IMR-90 (cell line): Measurements from ENCODE around the gene KBTBD13. TPM values are rescaled to one million over a fixed set of nuclear protein-coding genes. Genes with fewer than 3 reads are reported as not detected.

ENCODE experiments used
- ATAC-seq: fragments of 200-7000 bp; cut with Tn5 transposase; 2 replicates; pipeline ENCODE4 v1.9.1; 2020; ENCODE audit warnings: low read depth, mild to moderate bottlenecking, moderate library complexity
- BruUV-seq: library from RNA; stranded (reverse); fragments of 400-500 nt; replicated peaks from 2 replicates; lab custom pipeline; 2021; lab: Mats Ljungman, UMichigan
- CTCF ChIA-PET: fragments of 300-600 bp; formaldehyde crosslinking; extraction: SDS; loops from one replicate; lab custom pipeline; 2021; ENCODE audit warnings: antibody characterized with exemption; lab: Yijun Ruan, JAX
- POLR2A ChIA-PET: fragments of 300-600 bp; sonication (Branson Sonifier 250); formaldehyde crosslinking; loops from one replicate; lab custom pipeline; 2022; ENCODE audit warnings: antibody characterized with exemption; ENCODE audit not compliant: unreplicated experiment; lab: Charles Lee
- DNase-seq: peaks from one replicate; pipeline ENCODE4 v3.0.0; 2013
- H2AFZ ChIP-seq: replicated peaks from 2 replicates; pipeline ENCODE3; 2013; ENCODE audit warnings: low read length, mild to moderate bottlenecking; ENCODE audit not compliant: poor library complexity
- H2AK5ac ChIP-seq: 2 replicates; pipeline ENCODE4 v1.6.1; 2013; ENCODE audit warnings: low read depth, low read length, inconsistent platforms
- H2AK9ac ChIP-seq: replicated peaks from 2 replicates; pipeline ENCODE3; 2013; ENCODE audit warnings: mild to moderate bottlenecking, low read depth, low read length, moderate library complexity; ENCODE audit not compliant: poor library complexity
- H2BK120ac ChIP-seq: 2 replicates; pipeline ENCODE4 v1.6.1; 2013; ENCODE audit warnings: low read depth, low read length, inconsistent platforms
- H2BK15ac ChIP-seq: 3 replicates; pipeline ENCODE4 v1.6.1; 2013; ENCODE audit warnings: low read depth, low read length, inconsistent platforms
- H2BK20ac ChIP-seq: 2 replicates; pipeline ENCODE4 v1.6.1; 2013; ENCODE audit warnings: low read depth, mild to moderate bottlenecking, inconsistent platforms, low read length, moderate library complexity
- H2BK5ac ChIP-seq: 2 replicates; pipeline ENCODE4 v1.6.1; 2013; ENCODE audit warnings: mild to moderate bottlenecking, low read depth, low read length, inconsistent platforms; ENCODE audit not compliant: poor library complexity, severe bottlenecking
- H3K14ac ChIP-seq: replicated peaks from 2 replicates; pipeline ENCODE4 v1.6.1; 2013; ENCODE audit warnings: low read depth, low read length, inconsistent platforms
- H3K18ac ChIP-seq: 2 replicates; pipeline ENCODE4 v1.6.1; 2013; ENCODE audit warnings: low read depth, low read length, control low read depth
- H3K23ac ChIP-seq: 2 replicates; pipeline ENCODE4 v1.6.1; 2013; ENCODE audit warnings: low read depth, low read length, inconsistent platforms
- H3K27ac ChIP-seq: 2 replicates; pipeline ENCODE4 v1.5.1; 2013; ENCODE audit warnings: mild to moderate bottlenecking, control low read depth, low read length; ENCODE audit not compliant: insufficient read depth
- H3K27me3 ChIP-seq: 2 replicates; pipeline ENCODE4 v1.6.1; 2013; ENCODE audit warnings: low read length; ENCODE audit not compliant: control insufficient read depth, insufficient read depth
- H3K36me3 ChIP-seq: 2 replicates; pipeline ENCODE4 v1.6.1; 2013; ENCODE audit warnings: low read length, mixed read lengths; ENCODE audit not compliant: control insufficient read depth, insufficient read depth
- H3K4ac ChIP-seq: 2 replicates; pipeline ENCODE4 v1.6.1; 2013; ENCODE audit warnings: low read depth, low read length, inconsistent platforms
- H3K4me1 ChIP-seq: 2 replicates; pipeline ENCODE4 v1.6.1; 2013; ENCODE audit warnings: low read length, mixed read lengths; ENCODE audit not compliant: control insufficient read depth, insufficient read depth
- H3K4me2 ChIP-seq: 2 replicates; pipeline ENCODE4 v1.6.1; 2013; ENCODE audit warnings: low read depth, mild to moderate bottlenecking, control low read depth, low read length, moderate library complexity
- H3K4me3 ChIP-seq: 2 replicates; pipeline ENCODE4 v1.5.1; 2013; ENCODE audit warnings: low read depth, mild to moderate bottlenecking, control low read depth, low read length, moderate library complexity; ENCODE audit not compliant: insufficient read depth
- H3K56ac ChIP-seq: 2 replicates; pipeline ENCODE4 v1.6.1; 2013; ENCODE audit warnings: low read length, inconsistent platforms; ENCODE audit not compliant: insufficient read depth; ENCODE audit errors: extremely low read depth
- H3K79me1 ChIP-seq, 2 experiments: 2 replicates each; pipeline ENCODE4 v1.6.1; 2013; ENCODE audit warnings: low read length in 2 of 2, inconsistent platforms in 1 of 2, low read depth in 1 of 2
- H3K9ac ChIP-seq: 2 replicates; pipeline ENCODE4 v1.6.1; 2013; ENCODE audit warnings: low read depth, low read length, control low read depth
- H3K9me1 ChIP-seq: 2 replicates; pipeline ENCODE4 v1.6.1; 2013; ENCODE audit warnings: low read length, inconsistent platforms; ENCODE audit not compliant: insufficient read depth
- H3K9me3 ChIP-seq: 2 replicates; pipeline ENCODE4 v1.6.1; 2013; ENCODE audit warnings: low read length; ENCODE audit not compliant: control insufficient read depth, insufficient read depth
- H4K20me1 ChIP-seq: 2 replicates; pipeline ENCODE4 v1.6.1; 2013; ENCODE audit warnings: low read length, inconsistent platforms; ENCODE audit not compliant: insufficient read depth
- H4K5ac ChIP-seq: 2 replicates; pipeline ENCODE4 v1.6.1; 2013; ENCODE audit warnings: mild to moderate bottlenecking, low read depth, low read length, control low read depth
- H4K8ac ChIP-seq, 2 experiments: 2 replicates each; pipeline ENCODE4 v1.6.1; 2013; ENCODE audit warnings: low read depth in 2 of 2, low read length in 2 of 2, control low read depth in 1 of 2, inconsistent platforms in 1 of 2
- H4K91ac ChIP-seq: 2 replicates; pipeline ENCODE4 v1.6.1; 2013; ENCODE audit warnings: low read depth, low read length, inconsistent platforms; ENCODE audit not compliant: insufficient read depth
- BHLHE40 ChIP-seq: fragments of 150-350 bp; IDR thresholded peaks from 2 replicates; pipeline ENCODE4 v1.6.1; 2016; ENCODE audit warnings: mild to moderate bottlenecking, low read depth, low read length
- CEBPB ChIP-seq: IDR thresholded peaks from 2 replicates; pipeline ENCODE4 v1.6.1; 2012; ENCODE audit warnings: low read depth, low read length, improper control_type of control experiment
- CHD1 ChIP-seq: IDR thresholded peaks from 2 replicates; pipeline ENCODE4 v1.6.1; 2012; ENCODE audit warnings: low read depth, low read length, improper control_type of control experiment
- FOS ChIP-seq: fragments of 150-350 bp; IDR thresholded peaks from 2 replicates; pipeline ENCODE4 v1.6.1; 2016; ENCODE audit warnings: low read depth, low read length
- MAFK ChIP-seq: IDR thresholded peaks from 2 replicates; pipeline ENCODE4 v1.6.1; 2012; ENCODE audit warnings: low read depth, low read length, improper control_type of control experiment
- MAZ ChIP-seq: IDR thresholded peaks from 2 replicates; pipeline ENCODE4 v1.6.1; 2012; ENCODE audit warnings: low read depth, mild to moderate bottlenecking, low read length, improper control_type of control experiment, moderate library complexity, borderline replicate concordance
- MXI1 ChIP-seq: IDR thresholded peaks from 2 replicates; pipeline ENCODE4 v1.6.1; 2012; ENCODE audit warnings: low read depth, mild to moderate bottlenecking, low read length, moderate library complexity, borderline replicate concordance
- NFE2L2 ChIP-seq: fragments of 150-350 bp; IDR thresholded peaks from 2 replicates; pipeline ENCODE4 v1.6.1; 2016; ENCODE audit warnings: low read depth, mild to moderate bottlenecking, low read length
- POLR2A ChIP-seq: IDR thresholded peaks from 2 replicates; pipeline ENCODE4 v1.6.1; 2012; ENCODE audit warnings: mild to moderate bottlenecking, low read depth, low read length
- RAD21 ChIP-seq: IDR thresholded peaks from 2 replicates; pipeline ENCODE4 v1.6.1; 2012; ENCODE audit warnings: low read length, improper control_type of control experiment
- RCOR1 ChIP-seq: IDR thresholded peaks from 2 replicates; pipeline ENCODE4 v1.6.1; 2012; ENCODE audit warnings: mild to moderate bottlenecking, low read length, improper control_type of control experiment; ENCODE audit not compliant: insufficient replicate concordance
- RFX5 ChIP-seq: IDR thresholded peaks from 2 replicates; pipeline ENCODE4 v1.8.0; 2012; ENCODE audit warnings: low read depth, mild to moderate bottlenecking, low read length, moderate library complexity
- SMC3 ChIP-seq: fragments of 150-350 bp; IDR thresholded peaks from 2 replicates; pipeline ENCODE4 v1.6.1; 2016; ENCODE audit warnings: low read depth, mild to moderate bottlenecking, antibody characterized with exemption, low read length, moderate library complexity
- WGBS, 2 experiments: methylation state at CpG; one replicate each; pipeline versions ENCODE4 v1.1.5 to v1.1.7; 2013; ENCODE audit warnings: missing lambda C conversion rate in 2 of 2; ENCODE audit not compliant: insufficient read length in 1 of 2; ENCODE audit errors: extremely low coverage in 2 of 2; 5-methylcytosine and 5-hydroxymethylcytosine counted together
- dilution Hi-C: fragments of 300-500 bp; cut with HindIII; formaldehyde crosslinking; loops from one replicate; pipeline ENCODE4 v1.14.3; 2018; ENCODE audit warnings: low sequenced_read_pairs; ENCODE audit not compliant: unreplicated experiment
- in situ Hi-C: fragments of 300-500 bp; cut with MboI; formaldehyde crosslinking; loops from 3 replicates; pipeline ENCODE4 v1.14.3; 2019; ENCODE audit warnings: low sequenced_read_pairs, inconsistent platforms, mixed read lengths
- intact Hi-C: fragments of 100-400 bp; cut with micrococcal nuclease; formaldehyde crosslinking; loops from 2 replicates; pipeline ENCODE4 v1.10.0; 2022
- polyA plus RNA-seq, 3 experiments: library from polyadenylated mRNA; depleted of rRNA; stranded (reverse); fragments of >200 nt; gene quantifications; 2 replicates each; pipeline ENCODE4 v1.2.3, GENCODE V29; 2012; ENCODE audit warnings: low replicate concordance in 1 of 3
- total RNA-seq: library from RNA; depleted of rRNA; stranded (reverse); fragments of >200 nt; gene quantifications from 2 replicates; pipeline ENCODE4 v1.2.3, GENCODE V29; 2012
- TF ChIP-seq, protein P1 (sequence below): conservative IDR thresholded peaks from 2 replicates; pipeline ENCODE4 v1.5.1; 2012; ENCODE audit warnings: mild to moderate bottlenecking, low read depth, low read length, improper control_type of control experiment
- TF ChIP-seq, protein P2 (sequence below): fragments of 150-350 bp; IDR thresholded peaks from 2 replicates; pipeline ENCODE4 v1.6.1; 2017; ENCODE audit warnings: mild to moderate bottlenecking, antibody characterized with exemption, low read length, low read depth
- TF ChIP-seq, protein P3 (sequence below): fragments of 150-350 bp; IDR thresholded peaks from 2 replicates; pipeline ENCODE4 v1.6.1; 2016; ENCODE audit warnings: low read depth, mild to moderate bottlenecking, low read length, moderate library complexity, borderline replicate concordance

Gene KBTBD13
- total and polyA plus RNA-seq, 2 of the 4 experiments (the other 2 are of a cell fraction) = not detected

DNA sequence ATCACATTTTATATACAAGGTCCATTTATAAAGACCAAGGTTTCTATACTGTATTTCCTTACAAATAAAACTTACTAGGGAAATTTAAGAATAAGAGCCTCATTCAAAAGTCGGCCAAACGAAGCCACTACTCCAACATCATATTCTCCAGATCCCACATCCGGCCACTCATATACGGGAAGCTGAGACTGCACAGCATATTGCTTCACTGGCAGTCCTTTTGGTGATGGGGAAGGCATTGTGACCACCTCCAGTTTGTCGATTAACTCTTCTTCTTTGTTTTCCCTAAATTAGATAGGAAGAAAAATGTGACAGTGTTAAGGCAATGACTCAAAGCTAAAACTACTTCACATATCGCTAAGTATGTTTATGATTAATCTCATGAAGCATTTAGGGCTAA is 49.8 kb upstream of the KBTBD13 start:
- H3K4me3 ChIP-seq = no peak overlapping the region
- DNase-seq (no peak), ATAC-seq (no peak)
- H2BK120ac ChIP-seq = no peak overlapping the region
- in situ Hi-C loops = no loop called here
- H4K91ac ChIP-seq = no peak overlapping the region
- intact Hi-C loops = loop anchor here (5.0 kb wide), 1 partner anchor 184 kb away; the partner anchor contains the start of gene PLEKHO2
- TF ChIP-seq BHLHE40 = no peak
- TF ChIP-seq RCOR1 = no peak
- TF ChIP-seq RFX5 = no peak
- no peak for TF ChIP-seq POLR2A
- no peak for TF ChIP-seq MAZ
- no peak for TF ChIP-seq FOS
- no peak for TF ChIP-seq SMC3
- TF ChIP-seq, protein P1, sequence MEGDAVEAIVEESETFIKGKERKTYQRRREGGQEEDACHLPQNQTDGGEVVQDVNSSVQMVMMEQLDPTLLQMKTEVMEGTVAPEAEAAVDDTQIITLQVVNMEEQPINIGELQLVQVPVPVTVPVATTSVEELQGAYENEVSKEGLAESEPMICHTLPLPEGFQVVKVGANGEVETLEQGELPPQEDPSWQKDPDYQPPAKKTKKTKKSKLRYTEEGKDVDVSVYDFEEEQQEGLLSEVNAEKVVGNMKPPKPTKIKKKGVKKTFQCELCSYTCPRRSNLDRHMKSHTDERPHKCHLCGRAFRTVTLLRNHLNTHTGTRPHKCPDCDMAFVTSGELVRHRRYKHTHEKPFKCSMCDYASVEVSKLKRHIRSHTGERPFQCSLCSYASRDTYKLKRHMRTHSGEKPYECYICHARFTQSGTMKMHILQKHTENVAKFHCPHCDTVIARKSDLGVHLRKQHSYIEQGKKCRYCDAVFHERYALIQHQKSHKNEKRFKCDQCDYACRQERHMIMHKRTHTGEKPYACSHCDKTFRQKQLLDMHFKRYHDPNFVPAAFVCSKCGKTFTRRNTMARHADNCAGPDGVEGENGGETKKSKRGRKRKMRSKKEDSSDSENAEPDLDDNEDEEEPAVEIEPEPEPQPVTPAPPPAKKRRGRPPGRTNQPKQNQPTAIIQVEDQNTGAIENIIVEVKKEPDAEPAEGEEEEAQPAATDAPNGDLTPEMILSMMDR = no peak
- TF ChIP-seq NFE2L2 = no peak
- TF ChIP-seq CEBPB = no peak
- no peak for TF ChIP-seq CHD1
- TF ChIP-seq RAD21 = no peak
- no peak for TF ChIP-seq MAFK
- TF ChIP-seq MXI1 = no peak
- TF ChIP-seq, protein P2, sequence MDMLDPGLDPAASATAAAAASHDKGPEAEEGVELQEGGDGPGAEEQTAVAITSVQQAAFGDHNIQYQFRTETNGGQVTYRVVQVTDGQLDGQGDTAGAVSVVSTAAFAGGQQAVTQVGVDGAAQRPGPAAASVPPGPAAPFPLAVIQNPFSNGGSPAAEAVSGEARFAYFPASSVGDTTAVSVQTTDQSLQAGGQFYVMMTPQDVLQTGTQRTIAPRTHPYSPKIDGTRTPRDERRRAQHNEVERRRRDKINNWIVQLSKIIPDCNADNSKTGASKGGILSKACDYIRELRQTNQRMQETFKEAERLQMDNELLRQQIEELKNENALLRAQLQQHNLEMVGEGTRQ = no peak
- TF ChIP-seq, protein P3, sequence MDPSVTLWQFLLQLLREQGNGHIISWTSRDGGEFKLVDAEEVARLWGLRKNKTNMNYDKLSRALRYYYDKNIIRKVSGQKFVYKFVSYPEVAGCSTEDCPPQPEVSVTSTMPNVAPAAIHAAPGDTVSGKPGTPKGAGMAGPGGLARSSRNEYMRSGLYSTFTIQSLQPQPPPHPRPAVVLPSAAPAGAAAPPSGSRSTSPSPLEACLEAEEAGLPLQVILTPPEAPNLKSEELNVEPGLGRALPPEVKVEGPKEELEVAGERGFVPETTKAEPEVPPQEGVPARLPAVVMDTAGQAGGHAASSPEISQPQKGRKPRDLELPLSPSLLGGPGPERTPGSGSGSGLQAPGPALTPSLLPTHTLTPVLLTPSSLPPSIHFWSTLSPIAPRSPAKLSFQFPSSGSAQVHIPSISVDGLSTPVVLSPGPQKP = no peak
- no CpG with 5 or more reads among the region's 6 CpGs for WGBS, 2 experiments
- ChIA-PET CTCF (interaction anchor here (0.8 kb wide), 1 partner anchor 57 kb away, joined by 9 read pairs; no protein-coding TSS in a partner anchor), POLR2A (no interaction called here)
- H3K36me3 ChIP-seq = peaks cover 11% of the 10 kb centered on the region
- BruUV-seq = no TSS peak
- no peak overlapping the region for H3K56ac ChIP-seq
- H3K27me3 ChIP-seq = no peaks in the 10 kb centered on the region
- H3K27ac ChIP-seq = no peak overlapping the region
- no peak overlapping the region for H3K4ac ChIP-seq
- no peak overlapping the region for H3K9ac ChIP-seq
- peak overlapping the region; percentile 6; the same call in 1 of the 2 replicates for H3K23ac ChIP-seq
- H4K8ac ChIP-seq = no peak overlapping the region
- H3K14ac ChIP-seq = no peak overlapping the region
- peaks cover 8% of the 10 kb centered on the region; the same call in 1 of the 2 replicates for H3K9me1 ChIP-seq
- dilution Hi-C loops = no loop called here
- no peaks in the 10 kb centered on the region for H3K9me3 ChIP-seq
- no peak overlapping the region for H2AK9ac ChIP-seq
- H2BK15ac ChIP-seq = no peak overlapping the region
- H3K79me1 ChIP-seq = peaks cover 12 to 19% of the 10 kb centered on the region in 2 experiments
- H2AK5ac ChIP-seq = no peak overlapping the region
- H3K4me2 ChIP-seq = no peak overlapping the region
- no peak overlapping the region for H4K5ac ChIP-seq
- H3K4me1 ChIP-seq = peaks cover 2% of the 10 kb centered on the region; the same call in 1 of the 2 replicates
- H3K18ac ChIP-seq = no peak overlapping the region
- 0 out of 2 replicates have a peak, but pooled peaks cover 8% of the 10 kb centered on the region for H4K20me1 ChIP-seq
- H2BK5ac ChIP-seq = no peak overlapping the region
- H2BK20ac ChIP-seq = no peak overlapping the region
- no peak overlapping the region for H2AFZ ChIP-seq
